ENCODE data around the gene LRRC14B.

DNA sequence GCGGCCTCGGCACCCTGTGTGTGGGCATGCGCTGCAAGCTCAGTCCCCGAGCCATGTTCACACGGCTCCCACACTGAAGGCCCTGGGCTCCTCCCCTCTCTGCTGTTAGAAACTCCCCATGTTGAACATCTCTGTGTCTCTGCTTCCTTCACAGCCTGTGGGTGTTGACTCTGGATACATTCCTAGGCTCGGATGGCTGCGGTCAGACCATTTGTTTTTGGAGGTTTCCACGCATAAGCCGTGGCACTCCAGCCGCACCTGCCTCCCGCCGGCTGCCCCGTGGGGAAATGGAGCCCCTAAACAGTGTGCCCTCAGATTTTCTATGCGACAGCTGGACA lies 31.2 kb upstream of the LRRC14B start:
- TF ChIP-seq ZNF274 (IDR thresholded peaks at IDR 0.05; ENCODE audit: low read depth, low read length) (no peak), SUZ12 (IDR thresholded peaks at IDR 0.05; ENCODE audit: extremely low read depth, insufficient read depth, insufficient read length) (no peak)

Data from NT2/D1 (cell line).